Gastroesophageal sphincter (tissue), 3 donors: Measurements from ENCODE around the gene GPR183.

Source experiments
- CTCF ChIP-seq, 4 experiments: fragments of 200-600 bp in 2 of 4; fragments of 450-650 bp in 2 of 4; sonication (generic) in 1 of 4; IDR thresholded peaks; one replicate each; pipeline ENCODE4 v1.5.1; 2017 to 2019; ENCODE audit warnings: antibody characterized with exemption in 4 of 4, mild to moderate bottlenecking in 2 of 4, moderate library complexity in 2 of 4
- EP300 ChIP-seq: sonication (generic); formaldehyde crosslinking; IDR thresholded peaks from one replicate; pipeline ENCODE4 v1.6.1; 2017; ENCODE audit warnings: antibody characterized with exemption, mild to moderate bottlenecking
- POLR2A ChIP-seq, 2 donors: fragments of 450-650 bp; IDR thresholded peaks; one replicate each; pipeline ENCODE4 v1.6.1; 2017; ENCODE audit warnings: antibody characterized with exemption in 2 of 2, mild to moderate bottlenecking in 2 of 2, moderate library complexity in 1 of 2

DNA sequence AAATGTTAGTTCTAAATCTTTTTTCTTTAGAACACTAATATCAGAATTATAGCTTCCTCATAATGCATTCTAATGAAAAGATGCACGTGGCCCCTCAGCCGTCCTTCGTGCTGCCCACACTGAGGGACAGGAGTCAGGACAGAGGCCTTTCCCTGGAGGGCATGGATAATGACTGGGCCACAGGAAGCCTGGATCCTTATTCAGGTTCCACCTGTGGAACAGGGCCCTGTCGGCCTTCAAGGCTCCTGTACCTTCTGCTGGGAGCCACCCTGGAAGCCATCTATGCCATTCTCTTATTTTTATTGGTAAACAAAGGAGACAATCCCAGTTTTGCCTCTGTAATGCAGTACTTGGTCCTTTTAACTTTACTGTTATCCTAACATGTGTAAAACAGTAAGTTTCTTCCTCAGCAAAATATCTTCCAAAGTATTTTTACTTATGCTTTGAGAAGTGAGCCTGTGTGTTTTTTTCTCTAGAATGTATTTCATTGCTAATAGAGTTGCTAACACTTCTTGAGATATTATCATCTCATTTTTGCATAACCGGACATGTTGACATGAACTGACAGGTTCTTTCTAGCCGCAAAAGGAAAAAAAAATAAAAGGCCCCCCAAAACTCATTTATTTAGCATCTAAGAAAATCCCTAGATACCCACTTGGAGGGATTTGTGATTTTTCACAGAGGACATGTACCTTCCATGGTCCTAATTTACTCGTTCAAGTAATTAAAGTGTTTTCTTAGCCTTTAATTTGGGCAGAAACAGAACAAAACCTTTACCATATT lies 6.0 kb downstream of the GPR183 start:
- TF ChIP-seq EP300 (no peak), CTCF (IDR thresholded peaks at IDR 0.05) (no peak), POLR2A (IDR thresholded peaks at IDR 0.05) (no peak)
